DMS53 treated with DMSO at 0.1 percent for 48 hours (cell line): ENCODE measurements around the gene OR5K2.

Experiments
- DNase-seq: peaks from one replicate; lab custom pipeline; 2025; ENCODE audit not compliant: unreplicated experiment; lab: John Stamatoyannopoulos, UW

Gene OR5K2

GRCh38 chr3:98497381-98497780 lies at the start of gene OR5K2:
Gene OR5K2 (plus strand): TSS chr3:98497681. CDS start chr3:98497681, 0 bp downstream.
- DNase-seq = no peak

- DNase-seq = no peak
Measured at GRCh38 chr3:98449606-98450193, 47.8 kb upstream of the OR5K2 start.

- DNase-seq = no peak
Measured at GRCh38 chr3:98450372-98450771, 47.1 kb upstream of the OR5K2 start.

GRCh38 chr3:98453827-98454226 lies 43.7 kb upstream of the OR5K2 start:
- no peak for DNase-seq

GRCh38 chr3:98454929-98455328 lies 42.6 kb upstream of the OR5K2 start:
- no peak for DNase-seq

- no peak for DNase-seq
Measured at GRCh38 chr3:98457543-98457942, 39.9 kb upstream of the OR5K2 start.

- no peak for DNase-seq
Measured at GRCh38 chr3:98460220-98460619, 37.3 kb upstream of the OR5K2 start.

- no peak for DNase-seq
Measured at GRCh38 chr3:98462901-98463300, 34.6 kb upstream of the OR5K2 start, which contains the start of gene OR5K1. Gene OR5K1 (plus strand): TSS chr3:98463201. CDS start chr3:98469577, 6,376 bp downstream.

GRCh38 chr3:98482717-98483482 lies 14.6 kb upstream of the OR5K2 start:
- no peak for DNase-seq

GRCh38 chr3:98483626-98484025 lies 13.9 kb upstream of the OR5K2 start:
- no peak for DNase-seq

- DNase-seq = no peak
Measured at GRCh38 chr3:98500019-98500418, 2.5 kb downstream of the OR5K2 start.

- DNase-seq = no peak
Measured at GRCh38 chr3:98501270-98501669, 3.8 kb downstream of the OR5K2 start.

- DNase-seq = no peak
Measured at GRCh38 chr3:98501863-98502576, 4.5 kb downstream of the OR5K2 start.

GRCh38 chr3:98504539-98504938 lies 7.1 kb downstream of the OR5K2 start:
- no peak for DNase-seq

GRCh38 chr3:98508582-98508981 lies 11.1 kb downstream of the OR5K2 start:
- DNase-seq = no peak

GRCh38 chr3:98512576-98512975 lies 15.1 kb downstream of the OR5K2 start:
- no peak for DNase-seq

- peak; percentile 1 for DNase-seq
Measured at GRCh38 chr3:98513091-98513511, 15.6 kb downstream of the OR5K2 start.

- DNase-seq = no peak
Measured at GRCh38 chr3:98513736-98514135, 16.3 kb downstream of the OR5K2 start.

- DNase-seq = no peak
Measured at GRCh38 chr3:98514948-98515347, 17.5 kb downstream of the OR5K2 start.

- DNase-seq = no peak
Measured at GRCh38 chr3:98518816-98519215, 21.3 kb downstream of the OR5K2 start.

GRCh38 chr3:98519351-98519750 lies 21.9 kb downstream of the OR5K2 start:
- no peak for DNase-seq
